HepG2 (cell line): ENCODE measurements around the gene VPS52. TPM values are rescaled to one million over a fixed set of nuclear protein-coding genes. Genes with fewer than 3 reads are reported as not detected.
A peak's percentile ranks its signal among the peaks of the same experiment; 100 is the strongest.

Experiments used
- ATF1 ChIP-seq: IDR thresholded peaks from 2 replicates; pipeline ENCODE4 v1.6.1; 2016; ENCODE audit warnings: mild to moderate bottlenecking, control low read depth
- ATF7-NPFF ChIP-seq: sonication (generic); formaldehyde crosslinking; IDR thresholded peaks from 2 replicates; pipeline ENCODE4 v1.8.1; 2023; ENCODE audit warnings: mild to moderate bottlenecking, low read depth, missing genetic modification reagents, moderate library complexity
- CBX1 ChIP-seq: IDR thresholded peaks from one replicate; pipeline ENCODE4 v1.6.1; 2016; ENCODE audit warnings: antibody characterized with exemption, low read depth
- CSRNP1 ChIP-seq: sonication (generic); formaldehyde crosslinking; IDR thresholded peaks from 2 replicates; pipeline ENCODE4 v1.8.1; 2023; ENCODE audit warnings: mild to moderate bottlenecking, missing genetic modification reagents
- ETV5 ChIP-seq: IDR thresholded peaks from 2 replicates; pipeline ENCODE4 v1.6.1; 2018; ENCODE audit warnings: missing biosample characterization, missing genetic modification reagents, inconsistent platforms, borderline replicate concordance
- FIP1L1 ChIP-seq: fragments of 200-400 bp; formaldehyde crosslinking; IDR thresholded peaks from 2 replicates; pipeline ENCODE4 v1.6.1; 2018; ENCODE audit warnings: low read depth, mild to moderate bottlenecking, low read length, moderate library complexity, borderline replicate concordance; ENCODE audit not compliant: insufficient read depth
- HCFC1 ChIP-seq: fragments of 150-350 bp; IDR thresholded peaks from 2 replicates; pipeline ENCODE4 v1.6.1; 2014; ENCODE audit warnings: low read depth, low read length
- JUND ChIP-seq: sonication (generic); formaldehyde crosslinking; IDR thresholded peaks from 2 replicates; pipeline ENCODE4 v1.8.0; 2022; ENCODE audit warnings: mild to moderate bottlenecking, missing genetic modification reagents
- MXD4 ChIP-seq: IDR thresholded peaks from 2 replicates; pipeline ENCODE4 v1.6.1; 2016; ENCODE audit warnings: mild to moderate bottlenecking, missing biosample characterization, missing genetic modification reagents
- NFAT5 ChIP-seq: sonication (generic); formaldehyde crosslinking; IDR thresholded peaks from 2 replicates; pipeline ENCODE4 v1.4.0; 2020; ENCODE audit warnings: missing genetic modification reagents
- PCBP2 ChIP-seq: fragments of 200-400 bp; formaldehyde crosslinking; optimal IDR thresholded peaks from 2 replicates; pipeline ENCODE3; 2018; ENCODE audit warnings: low read length, low read depth; ENCODE audit not compliant: poor library complexity, severe bottlenecking
- PRMT3 ChIP-seq: sonication (generic); formaldehyde crosslinking; IDR thresholded peaks from 2 replicates; pipeline ENCODE4 v1.8.1; 2022; ENCODE audit warnings: low read depth, mild to moderate bottlenecking, moderate library complexity, missing genetic modification reagents, borderline replicate concordance
- TEAD3 ChIP-seq: optimal IDR thresholded peaks from 2 replicates; pipeline ENCODE3; 2016; ENCODE audit warnings: borderline replicate concordance
- ZNF10 ChIP-seq: sonication (generic); formaldehyde crosslinking; IDR thresholded peaks from 2 replicates; pipeline ENCODE4 v1.4.0; 2020; ENCODE audit warnings: mild to moderate bottlenecking, low read depth, missing genetic modification reagents, borderline replicate concordance
- ZNF33B ChIP-seq: sonication (generic); formaldehyde crosslinking; IDR thresholded peaks from 2 replicates; pipeline ENCODE4 v1.5.1; 2020; ENCODE audit warnings: mild to moderate bottlenecking, missing genetic modification reagents
- ZNF761 ChIP-seq: sonication (generic); formaldehyde crosslinking; conservative IDR thresholded peaks from 2 replicates; pipeline ENCODE4 v1.4.0; 2020; ENCODE audit warnings: mild to moderate bottlenecking, missing genetic modification reagents
- ZXDC ChIP-seq: sonication (generic); formaldehyde crosslinking; IDR thresholded peaks from 2 replicates; pipeline ENCODE4 v1.5.0; 2020; ENCODE audit warnings: mild to moderate bottlenecking, missing genetic modification reagents
- polyA plus RNA-seq, 8 experiments: library from polyadenylated mRNA; depleted of rRNA in 3 of 8; stranded (reverse) in 7 of 8; unstranded in 1 of 8; fragments of >200 nt; fragmentation: Illumina TruSeq in 4 of 8; extraction: Trizol in 4 of 8; gene quantifications; 2 replicates each; pipeline versions ENCODE4 v1.2.1 to v1.2.3, GENCODE V29; 2011 to 2016; ENCODE audit warnings: low read depth in 4 of 8, missing spikeins in 1 of 8, mixed read lengths in 1 of 8; ENCODE audit not compliant: insufficient read depth in 1 of 8
- total RNA-seq, 5 experiments: library from RNA; depleted of rRNA; stranded (reverse); fragments of >200 nt; fragmentation: Illumina TruSeq; extraction: Trizol; gene quantifications; 2 replicates each; pipeline ENCODE4 v1.2.3, GENCODE V29; 2016; ENCODE audit warnings: low read depth in 1 of 5
- TF ChIP-seq, protein P1 (sequence below): sonication (generic); formaldehyde crosslinking; IDR thresholded peaks from 2 replicates; pipeline ENCODE4 v1.4.0; 2020; ENCODE audit warnings: missing genetic modification reagents

Gene VPS52
- total and polyA plus RNA-seq, 2 of the 13 experiments (the other 11 are each of a cell fraction or from before 2014, with no cell fraction given), result 48.9 to 85.5 TPM

- TF ChIP-seq NFAT5 (CRISPR knock-in tag) (no peak), PCBP2 (no peak), CSRNP1 (CRISPR knock-in tag) (0 out of 2 replicates have a peak, but pooled peaks have one; percentile 5), CBX1 (no peak), ZNF10 (CRISPR knock-in tag) (no peak), JUND (CRISPR knock-in tag) (no peak), ZXDC (CRISPR knock-in tag) (no peak), ZNF761 (CRISPR knock-in tag) (no peak), PRMT3 (CRISPR knock-in tag) (no peak), ATF7-NPFF (CRISPR knock-in tag) (no peak), FIP1L1 (no peak), ETV5 (CRISPR knock-in tag) (no peak), TEAD3 (CRISPR knock-in tag) (no peak), ATF1 (CRISPR knock-in tag) (no peak; the same call in 1 of the 2 replicates), HCFC1 (no peak), ZNF33B (CRISPR knock-in tag) (no peak), MXD4 (CRISPR knock-in tag) (no peak; the same call in 1 of the 2 replicates)
- TF ChIP-seq, protein P1, sequence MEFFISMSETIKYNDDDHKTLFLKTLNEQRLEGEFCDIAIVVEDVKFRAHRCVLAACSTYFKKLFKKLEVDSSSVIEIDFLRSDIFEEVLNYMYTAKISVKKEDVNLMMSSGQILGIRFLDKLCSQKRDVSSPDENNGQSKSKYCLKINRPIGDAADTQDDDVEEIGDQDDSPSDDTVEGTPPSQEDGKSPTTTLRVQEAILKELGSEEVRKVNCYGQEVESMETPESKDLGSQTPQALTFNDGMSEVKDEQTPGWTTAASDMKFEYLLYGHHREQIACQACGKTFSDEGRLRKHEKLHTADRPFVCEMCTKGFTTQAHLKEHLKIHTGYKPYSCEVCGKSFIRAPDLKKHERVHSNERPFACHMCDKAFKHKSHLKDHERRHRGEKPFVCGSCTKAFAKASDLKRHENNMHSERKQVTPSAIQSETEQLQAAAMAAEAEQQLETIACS (CRISPR knock-in tag), result 0 out of 2 replicates have a peak, but pooled peaks have one; percentile 33
Measured at GRCh38 chr6:33272275-33273128, 826 bp upstream of the VPS52 start (continued).
